Kidney capillary endothelial cell (primary cell): ENCODE measurements around the gene SYT8.

Experiments used
- DNase-seq: peaks from one replicate; pipeline ENCODE4 v3.0.0-alpha.2; 2018; ENCODE audit warnings: low spot score

SYT8 gene

DNA sequence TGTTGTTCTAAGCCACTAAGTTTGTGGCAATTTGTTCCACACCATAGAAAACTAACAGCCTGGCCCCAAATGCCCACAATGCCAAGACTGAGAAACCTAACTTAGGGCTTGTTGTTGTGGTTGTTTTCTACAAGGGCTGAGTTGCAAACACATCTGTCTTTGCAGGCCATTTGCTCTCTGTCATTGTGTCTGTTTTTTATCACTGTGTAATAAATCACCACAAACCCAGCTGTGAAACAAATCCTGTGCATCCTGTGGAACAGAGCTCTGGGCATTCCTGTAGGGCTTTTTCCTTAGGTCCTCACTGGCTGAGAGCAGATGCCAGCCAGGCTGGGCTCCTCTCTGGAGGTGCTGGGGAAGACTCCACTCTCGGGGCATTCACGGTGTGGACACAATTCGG, 15.7 kb upstream of the SYT8 start:
- DNase-seq, result no peak

DNA sequence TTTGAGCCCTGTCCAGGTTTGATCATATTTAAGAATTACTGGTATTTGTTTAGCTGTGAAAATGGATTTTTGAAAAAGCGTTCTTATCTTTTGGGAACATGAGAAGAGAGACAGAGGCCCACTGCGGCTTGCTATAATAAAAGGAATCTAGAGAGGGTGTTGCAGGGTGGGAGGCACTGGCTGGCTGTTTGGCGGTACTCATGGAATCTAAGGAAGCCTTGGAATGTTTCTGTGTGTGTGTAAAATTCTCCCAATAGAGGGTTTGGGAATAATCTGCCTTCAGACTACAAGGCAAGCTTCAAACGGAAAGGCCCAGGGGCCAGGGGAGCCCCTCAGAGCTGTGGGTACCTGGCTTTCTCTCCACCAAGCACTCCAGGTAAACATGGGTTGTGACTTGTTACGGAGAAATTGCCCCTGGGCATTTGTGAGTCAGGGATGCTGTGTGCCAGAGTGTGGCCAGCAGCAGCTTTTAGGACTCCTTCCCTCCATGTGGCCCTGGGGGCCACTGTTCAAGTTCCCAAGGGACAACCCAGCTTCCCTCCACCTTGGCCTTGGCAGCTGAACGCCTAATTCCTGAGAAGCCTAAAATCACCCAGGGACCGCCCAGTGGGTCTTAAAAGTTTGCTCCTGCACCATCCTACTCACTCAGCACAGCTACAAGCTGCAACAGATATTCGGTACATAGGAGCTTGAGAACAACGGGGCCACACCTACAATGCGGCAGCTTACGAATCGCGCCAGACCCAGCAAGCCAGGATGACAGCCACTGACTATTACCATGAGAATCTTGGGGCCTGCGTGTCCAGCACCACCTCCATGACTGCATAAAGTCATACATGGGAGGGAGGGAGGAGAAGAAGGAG, 14.1 kb upstream of the SYT8 start:
- DNase-seq, result no peak

DNA sequence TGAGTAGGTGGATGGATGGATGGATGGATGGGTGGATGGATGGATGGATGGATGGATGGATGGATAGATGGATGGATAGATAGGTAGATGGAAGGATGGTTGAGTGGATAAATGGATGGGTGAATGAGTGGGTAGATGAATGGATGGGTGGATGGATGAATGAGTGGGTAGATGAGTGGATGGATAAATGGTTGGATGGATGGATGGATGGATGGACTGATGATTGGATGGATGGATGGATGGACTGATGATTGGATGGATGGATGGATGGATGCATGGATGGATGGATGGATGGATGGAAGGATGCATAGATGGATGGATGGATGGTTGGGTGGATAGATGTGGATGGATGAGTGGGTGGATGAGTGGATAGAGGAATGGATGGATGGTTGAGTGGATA, 13.2 kb upstream of the SYT8 start:
- DNase-seq, result no peak

DNA sequence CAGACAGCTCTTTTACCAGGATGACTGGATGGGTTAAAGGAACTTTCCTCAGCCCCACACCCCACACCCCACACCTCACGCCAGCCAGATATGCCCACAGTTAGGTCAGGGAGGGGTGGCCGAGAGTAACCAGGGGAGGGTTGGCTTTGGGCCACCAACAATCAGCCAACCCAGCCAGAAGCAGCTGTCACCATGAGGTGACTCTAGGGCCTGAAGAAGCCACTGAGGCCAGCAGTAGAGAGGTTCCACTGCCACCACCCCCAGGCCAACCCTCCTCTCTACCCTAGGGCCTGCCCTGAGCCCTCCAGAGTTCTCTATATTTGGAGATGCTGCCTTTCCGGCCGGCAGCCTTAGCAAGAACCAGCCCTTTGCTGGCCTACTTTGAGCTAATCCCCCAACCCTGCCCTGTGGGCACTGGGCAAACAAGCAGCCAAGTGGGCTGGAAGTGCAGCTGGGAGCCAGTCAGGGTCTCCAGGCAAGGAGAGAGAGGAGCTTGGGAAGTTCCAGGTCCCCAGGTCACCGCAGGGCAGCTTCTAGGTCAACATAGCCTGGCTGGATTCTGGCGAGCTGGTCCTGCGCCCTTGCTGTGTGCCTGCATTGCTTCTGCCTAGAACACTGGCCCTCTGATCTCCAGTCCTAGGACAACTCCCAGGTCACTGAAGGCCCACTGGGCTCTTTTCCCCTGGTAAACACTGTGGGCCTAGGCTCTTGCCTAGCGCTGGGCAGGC, 12.0 kb upstream of the SYT8 start:
- DNase-seq, result no peak

DNA sequence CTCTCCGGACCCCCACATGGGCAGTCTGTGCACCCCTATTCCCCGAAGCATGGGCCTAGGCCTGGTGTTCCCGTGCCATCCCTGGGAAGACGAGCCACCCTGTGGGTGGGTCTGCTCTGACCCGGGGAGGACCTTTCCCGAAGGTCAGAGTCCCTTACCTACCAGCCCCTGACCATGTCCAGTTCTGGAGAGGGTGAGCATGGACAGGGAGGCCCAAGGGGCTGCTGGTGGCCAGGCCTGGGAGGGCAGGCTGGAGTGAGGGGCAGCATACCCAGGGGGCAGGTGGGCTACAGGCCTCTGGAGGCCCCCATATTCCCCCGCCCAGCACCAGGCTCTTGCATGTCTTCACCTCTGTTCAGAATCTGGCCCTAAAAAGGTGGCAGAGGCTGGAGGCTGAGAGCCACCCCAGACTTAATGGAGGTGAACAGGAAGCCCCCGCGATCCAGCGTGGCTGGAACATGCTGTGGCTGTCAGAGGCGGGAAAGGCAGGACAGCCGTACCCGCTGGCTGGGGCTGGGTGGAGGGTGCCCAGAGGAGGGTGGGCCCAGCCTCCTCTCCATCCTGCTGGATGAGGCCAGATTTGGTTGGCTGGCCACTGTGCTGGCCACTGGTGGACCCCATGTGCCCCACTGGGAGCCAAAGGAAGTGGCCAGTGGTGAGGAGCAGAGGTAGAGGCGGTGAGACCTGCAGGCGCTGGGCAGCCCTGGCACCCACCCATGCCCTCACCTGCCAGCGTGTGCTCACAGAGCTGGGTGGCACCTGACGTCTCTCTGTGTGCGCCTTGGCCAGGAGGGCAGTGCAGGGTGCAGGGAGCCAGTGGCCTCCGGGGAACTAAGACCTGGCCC, 11.2 kb upstream of the SYT8 start:
- no peak for DNase-seq

DNA sequence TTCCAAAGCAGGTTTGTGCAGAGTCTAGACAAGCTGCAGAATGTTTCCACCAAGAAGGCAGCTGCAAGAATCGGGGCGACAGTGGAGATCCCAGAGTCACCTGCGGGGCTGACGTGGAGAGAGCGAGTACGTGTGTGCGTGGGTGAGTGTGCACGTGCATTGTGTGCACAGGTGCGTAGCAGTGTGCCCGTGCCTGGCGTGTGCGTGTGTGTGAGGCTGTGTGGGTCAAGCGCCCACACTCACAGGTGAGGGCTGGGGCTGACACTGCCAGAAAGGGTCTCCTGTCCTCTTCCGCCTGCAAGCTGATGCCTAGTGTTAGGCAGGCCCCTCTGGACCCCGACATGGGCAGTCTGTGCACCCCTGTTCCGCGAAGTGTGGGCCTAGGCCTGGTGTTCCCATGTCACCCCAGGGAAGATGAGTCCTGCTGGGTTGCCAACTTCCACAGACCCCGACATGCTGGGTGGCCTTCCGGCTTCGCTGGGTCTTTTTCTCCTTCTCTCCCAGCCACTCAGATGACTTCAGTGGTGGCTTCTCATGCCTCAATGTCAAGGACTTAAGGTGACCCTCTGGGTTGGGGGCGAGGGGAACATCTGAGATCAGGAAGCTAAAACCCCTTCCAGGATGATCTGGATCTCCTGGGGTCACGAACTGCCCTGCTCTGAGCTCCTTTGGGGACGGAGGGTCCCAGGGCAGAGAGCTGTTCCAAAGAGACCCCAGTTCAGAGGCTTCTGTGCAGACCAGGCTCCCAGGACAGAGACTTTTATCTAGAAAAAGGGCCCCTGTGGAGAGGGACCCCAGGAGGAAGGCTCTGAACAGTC, 10.4 kb upstream of the SYT8 start:
- no peak for DNase-seq

DNA sequence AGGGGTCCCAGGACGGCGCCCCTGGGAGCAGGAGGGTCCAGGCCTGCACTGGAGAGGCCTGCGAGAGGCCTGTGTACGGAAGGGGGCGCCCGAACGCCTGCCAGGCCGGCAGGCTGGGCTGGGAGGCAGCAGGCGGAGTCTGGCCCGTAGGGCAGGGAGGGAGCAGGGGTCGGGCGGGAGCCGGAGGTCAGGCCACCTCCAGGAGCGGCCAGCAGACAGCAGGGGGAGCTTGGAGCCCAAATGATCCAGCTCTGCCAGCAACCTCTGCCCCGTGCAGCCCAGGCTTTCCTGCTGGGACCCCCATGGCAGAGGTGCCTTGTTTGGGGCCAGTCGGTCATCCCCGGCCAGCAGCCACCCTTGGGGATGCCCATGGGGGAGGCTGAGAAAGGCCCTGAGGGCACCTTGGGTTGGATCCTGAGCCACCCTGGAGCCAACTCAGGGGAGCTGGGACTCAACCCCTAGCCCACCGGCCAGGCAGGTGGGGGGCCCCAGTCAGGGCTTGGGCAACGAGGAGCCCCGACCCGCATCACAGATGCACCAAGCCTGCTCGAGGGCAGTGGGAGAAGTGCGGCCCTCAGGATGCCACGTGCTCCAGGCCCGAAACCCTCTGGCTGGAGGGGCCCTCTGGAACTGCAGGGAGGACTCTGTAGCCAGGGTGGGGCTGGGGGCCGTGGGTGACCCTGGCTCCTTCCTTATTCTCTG, 9.6 kb upstream of the SYT8 start:
- no peak for DNase-seq

DNA sequence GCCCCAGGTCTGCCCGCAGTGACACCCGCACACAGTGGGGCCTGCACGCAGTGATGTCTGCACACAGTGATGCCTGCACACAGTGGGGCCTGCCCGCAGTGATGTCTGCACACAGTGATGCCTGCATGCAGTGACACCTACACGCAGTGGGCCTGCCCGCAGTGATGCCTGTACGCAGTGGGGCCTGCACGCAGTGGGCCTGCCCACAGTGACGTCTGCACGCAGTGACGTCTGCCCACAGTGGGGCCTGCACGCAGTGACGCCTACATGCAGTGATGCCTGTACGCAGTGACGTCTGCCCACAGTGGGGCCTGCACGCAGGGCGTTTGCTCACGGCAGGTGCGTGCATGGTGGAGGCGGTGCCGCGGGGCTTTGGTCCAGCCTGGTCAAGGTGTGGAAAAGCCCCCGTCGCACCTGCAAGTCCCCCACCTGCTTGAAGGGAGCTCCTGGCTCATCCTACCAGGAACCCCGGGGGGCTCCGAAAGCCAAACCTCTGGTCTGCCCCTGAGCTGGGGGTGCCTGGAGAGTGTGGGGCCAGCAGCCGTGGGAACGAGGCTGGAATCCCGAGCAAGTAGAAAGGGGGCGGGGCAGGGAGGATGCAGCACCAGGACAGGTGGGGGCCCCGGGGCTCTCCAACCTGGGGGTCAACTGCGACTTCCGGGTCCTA, 8.9 kb upstream of the SYT8 start:
- no peak for DNase-seq

DNA sequence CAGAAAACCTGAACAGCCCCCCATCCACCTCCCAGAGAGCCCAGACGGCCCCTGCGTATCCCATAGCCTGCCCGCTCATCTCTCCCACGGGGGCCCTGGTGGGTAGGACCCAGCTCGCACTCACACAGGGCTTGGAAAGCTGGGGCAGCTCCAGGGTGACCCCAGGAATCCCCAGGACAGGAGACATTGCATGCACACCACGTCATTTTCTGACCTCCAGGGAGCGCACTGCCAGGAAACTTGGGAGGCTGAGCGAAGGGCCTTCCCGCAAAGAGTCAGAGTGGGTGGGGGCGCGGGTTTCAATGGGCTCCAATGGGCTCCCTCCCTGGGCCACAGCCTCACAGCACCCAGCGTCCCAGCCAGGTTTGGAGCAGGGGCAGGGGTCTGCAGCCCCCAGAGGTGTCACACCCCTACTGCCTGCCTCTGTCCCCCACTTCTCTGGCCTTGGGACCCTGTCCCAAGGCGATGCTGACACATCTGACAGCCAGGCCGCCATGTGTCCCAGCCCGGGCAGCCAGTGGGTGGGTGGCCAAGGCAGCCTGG, 8.2 kb upstream of the SYT8 start:
- DNase-seq, result no peak

DNA sequence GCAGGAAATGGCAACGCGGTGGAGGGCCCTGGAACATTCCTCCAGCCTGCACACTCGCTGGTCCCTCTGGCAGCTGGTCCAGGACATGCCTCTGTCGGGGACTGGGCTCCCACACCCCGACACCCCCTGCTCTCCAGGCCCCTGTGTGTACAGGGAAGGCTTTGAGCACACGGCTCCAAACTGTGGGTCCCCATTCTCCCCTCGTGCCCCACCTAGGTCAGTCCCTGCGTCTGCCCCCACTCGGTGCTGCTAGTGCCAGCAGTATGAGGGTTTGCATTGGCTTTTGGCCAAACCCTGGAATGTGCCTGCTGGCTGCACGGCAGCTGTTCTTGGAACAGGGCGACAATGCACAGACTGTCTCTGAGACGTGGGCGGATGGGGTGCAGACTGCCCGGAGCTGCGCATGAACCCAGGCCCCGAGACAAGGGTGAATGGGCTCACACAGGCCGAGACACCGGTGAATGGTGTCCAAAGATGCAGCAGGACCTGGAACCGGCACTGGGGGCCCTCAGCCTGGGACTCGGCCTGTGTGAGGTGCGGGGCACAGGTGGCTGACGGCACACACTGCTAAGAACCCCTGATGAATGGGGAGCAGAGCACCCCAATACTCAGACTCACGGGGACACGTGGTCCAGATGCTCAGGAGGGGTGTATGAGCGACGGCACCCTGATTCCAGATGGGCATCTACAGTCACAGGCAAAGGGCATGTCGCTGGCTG, 7.5 kb upstream of the SYT8 start:
- DNase-seq, result no peak

DNA sequence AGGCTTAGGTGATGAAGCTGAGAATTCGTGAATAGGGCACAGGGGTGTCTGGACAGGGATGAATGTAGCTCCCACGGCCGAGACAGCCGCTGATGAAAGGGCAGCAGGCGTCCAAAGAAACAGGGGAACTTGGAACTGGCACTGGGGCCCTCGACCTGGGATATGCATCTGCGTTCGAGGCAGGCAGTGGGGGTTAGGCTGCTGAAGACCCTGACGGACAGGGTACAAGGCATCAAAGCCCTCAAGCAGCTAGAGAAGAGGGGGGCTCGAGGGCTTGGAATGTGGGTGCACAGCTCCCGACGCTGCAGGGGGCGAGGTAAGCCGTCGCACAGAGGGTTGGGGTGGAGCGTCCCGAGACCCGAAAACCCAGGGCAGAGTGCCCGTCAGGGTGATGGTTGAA, 6.9 kb upstream of the SYT8 start:
- DNase-seq, result no peak

DNA sequence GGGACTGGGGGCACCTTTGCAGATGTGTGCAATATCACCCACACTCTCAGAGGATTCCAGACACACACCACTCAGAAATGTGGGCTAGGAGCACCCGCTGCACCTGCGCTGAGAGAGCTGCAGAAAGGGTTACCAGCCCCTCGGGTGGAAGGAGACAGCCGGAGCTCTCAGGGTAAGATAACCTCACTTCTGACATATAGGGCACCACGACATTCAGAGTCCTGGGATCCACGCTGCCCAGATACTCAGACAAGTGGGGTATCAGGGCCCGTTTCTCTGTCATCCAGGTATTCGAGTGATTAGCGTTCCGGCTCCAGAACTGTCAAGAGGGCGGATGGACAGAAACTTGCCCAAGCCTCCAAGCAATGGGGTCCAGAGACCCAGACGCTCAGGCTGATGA, 6.2 kb upstream of the SYT8 start:
- no peak for DNase-seq

DNA sequence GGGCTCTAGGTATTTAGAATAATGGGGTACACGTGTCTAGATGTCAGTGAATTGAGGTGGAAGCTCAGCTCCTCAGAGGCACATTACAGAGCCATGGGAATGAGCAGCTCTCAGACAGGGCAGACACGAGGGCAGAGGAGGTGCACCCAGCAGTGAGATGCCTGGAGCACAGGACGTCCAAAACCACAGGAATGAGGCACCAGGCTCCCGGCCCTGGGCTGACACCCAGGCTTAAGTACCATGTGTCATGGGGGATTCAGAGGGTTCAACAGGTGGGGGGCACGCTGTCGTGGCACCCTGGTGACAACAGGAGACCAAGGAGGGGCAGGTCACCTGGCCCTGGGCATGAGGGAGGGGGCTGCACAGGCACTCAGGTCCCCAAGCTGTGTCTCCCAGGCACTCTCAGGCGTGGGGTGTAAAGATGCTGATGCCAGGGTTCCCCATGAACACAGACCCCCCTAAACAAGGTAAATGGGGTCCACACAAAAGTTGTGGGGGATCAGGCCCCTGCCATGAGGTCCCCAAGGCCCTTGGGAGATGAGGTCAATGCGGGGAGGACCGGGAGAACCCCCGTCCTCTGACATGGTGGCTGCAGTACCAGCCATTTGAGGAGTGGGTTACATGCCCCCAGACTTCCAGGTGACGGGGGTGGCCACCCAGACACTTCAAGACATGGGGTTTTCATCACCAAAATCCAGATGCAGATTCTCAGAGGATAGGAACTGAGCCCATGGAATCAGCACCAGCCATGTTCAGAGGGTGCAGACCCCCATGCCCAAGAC, 5.6 kb upstream of the SYT8 start:
- DNase-seq, result no peak

DNA sequence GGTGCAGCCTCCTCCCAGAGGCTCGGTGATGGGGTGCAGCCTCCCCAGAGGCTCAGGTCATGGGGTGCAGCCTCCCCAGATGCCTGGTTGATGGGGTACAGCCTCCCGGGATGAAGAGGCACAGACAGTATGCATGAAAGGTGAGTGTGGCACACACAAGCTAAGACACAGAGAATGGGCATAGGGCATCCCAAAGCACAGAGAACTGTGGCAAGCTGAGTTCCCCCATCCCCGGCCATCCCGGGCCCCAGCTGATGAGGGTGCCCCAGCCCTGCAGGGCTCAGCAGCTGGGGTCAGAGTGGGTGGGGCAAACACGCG, 4.8 kb upstream of the SYT8 start:
- DNase-seq, result no peak

DNA sequence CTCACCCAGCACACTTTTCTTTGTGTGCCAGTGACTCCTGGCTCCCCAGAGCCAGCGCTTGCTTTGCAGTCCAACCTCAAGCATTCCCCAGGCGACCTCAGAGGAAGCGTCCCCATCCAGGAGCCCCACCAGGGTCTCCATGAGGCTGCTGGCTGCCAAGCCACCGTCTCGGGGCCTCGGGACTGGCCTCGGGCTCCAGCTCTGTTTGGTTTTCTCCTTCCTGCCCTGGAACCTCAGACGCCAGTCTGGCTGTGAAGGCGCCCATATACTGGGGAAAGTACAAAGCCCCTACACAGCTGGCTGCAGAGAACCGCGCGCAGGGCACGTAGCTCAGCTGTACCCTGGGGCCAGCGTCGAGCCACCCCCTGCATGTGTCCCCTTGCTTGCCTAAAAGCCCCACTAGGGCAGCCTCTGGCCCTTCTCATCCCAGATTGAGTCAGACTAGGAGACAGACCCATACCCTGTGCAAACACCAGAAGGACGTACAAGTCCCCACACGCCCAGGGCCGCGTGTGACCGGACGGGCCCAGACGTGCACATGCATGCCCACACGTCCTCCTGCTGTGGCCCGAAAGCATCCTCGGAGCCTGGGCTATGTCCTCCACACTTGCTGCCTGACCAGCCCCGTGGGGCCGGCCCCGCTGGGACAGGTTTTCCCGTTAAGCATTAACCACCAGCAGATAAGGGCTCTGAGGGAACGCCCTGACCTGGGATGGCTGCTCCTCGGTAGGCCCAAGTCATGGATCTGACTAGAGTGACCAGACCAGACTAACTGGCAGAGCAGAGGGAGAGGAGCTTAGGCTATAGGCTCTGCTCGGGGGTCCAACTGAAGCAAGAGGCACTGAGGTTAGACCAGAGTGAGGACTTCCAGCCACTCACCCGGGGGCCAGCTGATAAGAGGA, 4.2 kb upstream of the SYT8 start:
- DNase-seq, result no peak

DNA sequence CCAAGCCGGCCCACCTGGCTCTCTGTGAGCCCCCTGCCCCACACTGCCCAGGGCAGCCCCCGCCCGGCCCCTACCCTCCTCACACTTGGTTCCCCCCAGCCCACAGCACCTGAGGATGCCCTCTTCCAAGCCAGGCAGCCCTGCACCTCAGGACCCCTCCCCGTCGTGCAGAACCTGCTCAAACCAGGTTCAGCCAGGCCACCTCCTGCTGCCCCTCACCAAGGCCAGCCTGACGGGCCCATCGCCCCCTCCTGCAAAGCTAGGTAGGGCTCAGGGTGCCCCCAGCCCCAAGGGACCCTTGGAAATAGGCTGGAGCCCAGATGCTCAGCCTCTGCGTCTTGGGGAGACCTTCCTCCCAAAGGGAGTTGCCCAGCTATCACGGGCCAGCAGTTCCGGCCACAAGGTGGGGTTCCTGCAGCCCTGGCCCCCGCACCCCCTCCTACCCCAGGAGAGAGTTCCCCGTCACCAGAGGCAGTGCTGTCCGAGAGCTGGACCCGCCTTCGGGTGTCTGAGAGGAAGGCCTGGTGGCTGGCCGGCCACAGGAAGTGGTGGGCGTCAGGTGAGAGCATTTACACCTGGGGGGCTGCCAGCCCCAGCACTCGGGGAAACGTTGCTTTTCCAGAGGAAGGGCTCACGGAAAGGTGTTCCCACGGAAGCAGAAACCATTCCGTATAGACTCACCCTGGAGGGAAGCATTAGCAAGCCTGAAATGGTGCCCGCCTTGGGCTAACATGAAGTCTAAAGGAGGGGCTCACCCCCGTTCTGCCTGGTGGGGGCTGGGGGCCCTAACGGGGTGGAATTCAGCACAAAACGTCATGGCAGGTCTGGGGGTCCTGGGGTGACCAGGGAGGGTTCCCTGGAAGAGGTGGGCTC, 3.2 kb upstream of the SYT8 start:
- DNase-seq, result no peak
